ENCODE data around the gene CRYZL1. TPM values are rescaled to one million over a fixed set of nuclear protein-coding genes. Genes with fewer than 3 reads are reported as not detected.

CRYZL1 gene
- total and polyA plus RNA-seq, 2 of the 8 experiments (the other 6 are each of a cell fraction or from before 2014, with no cell fraction given): 15.6 to 15.8 TPM

DNA sequence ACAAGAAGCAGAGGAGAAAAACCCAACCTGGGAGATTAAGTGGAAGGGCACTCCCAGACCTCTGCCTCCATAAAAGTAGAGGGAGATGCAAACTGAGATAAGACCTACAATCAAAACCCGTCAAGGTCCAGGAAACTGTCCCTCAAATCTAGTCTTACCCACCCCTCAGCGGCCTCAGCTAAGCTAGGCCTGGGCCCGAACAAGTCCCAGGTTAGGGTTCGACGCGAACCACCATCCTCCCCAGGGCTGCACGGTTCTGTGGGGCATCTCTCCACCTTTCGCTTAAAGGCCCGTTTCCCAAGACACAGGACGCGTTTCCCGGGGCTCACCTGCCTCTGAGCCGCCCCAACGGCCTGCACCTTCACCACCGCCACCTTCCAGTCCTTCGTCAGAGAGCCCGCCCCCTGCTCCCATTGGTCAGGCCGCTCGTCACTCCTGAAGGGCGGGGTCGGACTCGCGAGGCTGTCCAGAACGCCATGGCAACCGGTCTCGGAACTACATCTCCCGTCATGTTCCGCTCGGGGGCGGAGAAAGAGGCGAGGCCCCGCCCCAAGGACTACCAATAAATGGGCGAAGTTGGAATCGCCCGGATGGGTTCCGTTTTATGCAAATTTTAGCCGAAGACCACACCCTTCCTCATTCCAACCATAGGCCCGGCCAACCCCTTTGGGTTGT is at the start of gene CRYZL1 (continued):
- TF ChIP-seq EZH2 (IDR thresholded peaks at IDR 0.05; ENCODE audit: low read depth, low read length, severe bottlenecking) (no peak), TBP (IDR thresholded peaks at IDR 0.05; ENCODE audit: low read depth, low read length) (peak; percentile 95), GTF2F1 (IDR thresholded peaks at IDR 0.05; ENCODE audit: borderline replicate concordance, low read depth, low read length) (no peak), TEAD4 (IDR thresholded peaks at IDR 0.05; ENCODE audit: low read depth, low read length) (0 out of 2 replicates have a peak, but pooled peaks have one; percentile 17), CTBP2 (IDR thresholded peaks at IDR 0.05; ENCODE audit: borderline replicate concordance, insufficient read depth, insufficient read length, low read length) (no peak)

Measured in H1 (cell line).